ENCODE results near the gene NUCB2. TPM values are rescaled to one million over a fixed set of nuclear protein-coding genes. Genes with fewer than 3 reads are reported as not detected.

The NUCB2 gene
- total RNA-seq, 1 donor from 2014 or later = 101 TPM

DNA sequence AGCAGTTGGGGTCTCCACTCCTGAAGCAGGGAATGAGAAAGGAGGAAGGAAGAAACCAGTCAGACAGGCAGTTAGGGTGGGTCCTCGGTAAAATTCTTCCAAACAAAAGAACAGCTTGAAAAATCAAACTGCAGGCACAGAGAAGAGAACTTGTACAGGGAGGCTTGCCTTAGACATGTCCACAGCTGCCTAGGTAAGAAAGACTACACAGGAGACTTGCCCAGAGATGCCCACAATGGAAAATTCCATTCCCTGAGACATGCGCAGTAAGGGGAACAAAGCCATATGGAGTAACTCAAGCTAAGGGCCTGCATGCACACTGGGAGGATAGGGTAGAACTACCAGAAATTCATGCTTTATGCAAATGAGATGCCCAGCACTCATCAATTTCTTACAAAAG lies 102.1 kb downstream of the NUCB2 start:
- DNase-seq = no peak
- peaks cover 37% of the 10 kb centered on the region for H3K4me1 ChIP-seq
- peaks cover 15% of the 10 kb centered on the region for H3K9me3 ChIP-seq (replicated peaks)
- intact Hi-C loops (cut with micrococcal nuclease) = no loop called here
- no peak overlapping the region for H3K27ac ChIP-seq (replicated peaks)
- peaks cover 5% of the 10 kb centered on the region for H3K36me3 ChIP-seq
- H3K4me3 ChIP-seq = no peak overlapping the region
- TF ChIP-seq, protein P1, sequence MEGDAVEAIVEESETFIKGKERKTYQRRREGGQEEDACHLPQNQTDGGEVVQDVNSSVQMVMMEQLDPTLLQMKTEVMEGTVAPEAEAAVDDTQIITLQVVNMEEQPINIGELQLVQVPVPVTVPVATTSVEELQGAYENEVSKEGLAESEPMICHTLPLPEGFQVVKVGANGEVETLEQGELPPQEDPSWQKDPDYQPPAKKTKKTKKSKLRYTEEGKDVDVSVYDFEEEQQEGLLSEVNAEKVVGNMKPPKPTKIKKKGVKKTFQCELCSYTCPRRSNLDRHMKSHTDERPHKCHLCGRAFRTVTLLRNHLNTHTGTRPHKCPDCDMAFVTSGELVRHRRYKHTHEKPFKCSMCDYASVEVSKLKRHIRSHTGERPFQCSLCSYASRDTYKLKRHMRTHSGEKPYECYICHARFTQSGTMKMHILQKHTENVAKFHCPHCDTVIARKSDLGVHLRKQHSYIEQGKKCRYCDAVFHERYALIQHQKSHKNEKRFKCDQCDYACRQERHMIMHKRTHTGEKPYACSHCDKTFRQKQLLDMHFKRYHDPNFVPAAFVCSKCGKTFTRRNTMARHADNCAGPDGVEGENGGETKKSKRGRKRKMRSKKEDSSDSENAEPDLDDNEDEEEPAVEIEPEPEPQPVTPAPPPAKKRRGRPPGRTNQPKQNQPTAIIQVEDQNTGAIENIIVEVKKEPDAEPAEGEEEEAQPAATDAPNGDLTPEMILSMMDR (IDR thresholded peaks at IDR 0.05; ENCODE audit: borderline replicate concordance) = no peak
- no peaks in the 10 kb centered on the region for H3K27me3 ChIP-seq (ENCODE audit: low read depth)

DNA sequence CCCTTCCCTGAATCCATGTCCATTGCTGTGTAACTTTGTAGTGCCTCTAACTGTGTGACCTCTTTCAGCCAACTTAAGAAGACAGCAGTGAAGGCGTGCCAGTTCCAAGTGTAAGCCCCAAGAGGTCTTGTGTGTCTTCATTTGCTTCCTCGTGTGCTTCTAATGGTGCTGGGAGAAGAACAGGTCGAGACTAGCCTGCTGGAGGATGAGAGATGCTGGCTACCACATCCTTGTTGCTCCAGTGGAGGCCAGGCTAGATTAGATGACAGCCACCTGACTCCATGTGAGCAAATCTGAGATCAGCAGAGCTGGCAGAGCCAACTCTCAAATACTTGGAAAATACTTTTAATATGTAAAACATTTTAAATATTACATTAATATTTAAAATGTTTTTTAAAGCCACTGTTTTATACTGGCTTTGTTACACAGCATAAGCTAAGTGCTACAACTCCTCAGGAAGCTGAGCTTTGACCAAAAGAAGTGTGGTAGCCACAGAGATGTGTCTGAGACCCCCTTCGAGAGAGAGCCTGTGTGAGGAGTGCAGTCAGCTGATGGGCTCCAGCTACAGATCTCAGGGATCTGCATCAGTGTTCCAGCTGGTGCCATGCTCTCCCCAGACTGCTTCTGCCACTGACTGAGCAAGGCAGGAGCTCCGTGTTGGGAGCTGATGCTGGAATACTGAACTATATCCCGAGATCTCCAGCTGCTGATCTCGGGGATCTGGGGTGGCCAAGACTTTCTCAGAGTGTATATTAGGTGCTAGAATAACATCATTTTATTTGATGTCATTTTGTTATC lies 103.0 kb downstream of the NUCB2 start:
- H3K36me3 ChIP-seq = no peaks in the 10 kb centered on the region
- no peak overlapping the region for H3K4me3 ChIP-seq
- TF ChIP-seq, protein P1 (IDR thresholded peaks at IDR 0.05; ENCODE audit: borderline replicate concordance) = no peak
- intact Hi-C loops (cut with micrococcal nuclease) = loop anchor here (5.0 kb wide), 1 partner anchor 123 kb away; no protein-coding TSS in a partner anchor
- no peak overlapping the region for H3K27ac ChIP-seq (replicated peaks)
- H3K4me1 ChIP-seq = peaks cover 43% of the 10 kb centered on the region
- no peaks in the 10 kb centered on the region for H3K27me3 ChIP-seq (ENCODE audit: low read depth)
- peaks cover 7% of the 10 kb centered on the region for H3K9me3 ChIP-seq (replicated peaks)
- no peak for DNase-seq

DNA sequence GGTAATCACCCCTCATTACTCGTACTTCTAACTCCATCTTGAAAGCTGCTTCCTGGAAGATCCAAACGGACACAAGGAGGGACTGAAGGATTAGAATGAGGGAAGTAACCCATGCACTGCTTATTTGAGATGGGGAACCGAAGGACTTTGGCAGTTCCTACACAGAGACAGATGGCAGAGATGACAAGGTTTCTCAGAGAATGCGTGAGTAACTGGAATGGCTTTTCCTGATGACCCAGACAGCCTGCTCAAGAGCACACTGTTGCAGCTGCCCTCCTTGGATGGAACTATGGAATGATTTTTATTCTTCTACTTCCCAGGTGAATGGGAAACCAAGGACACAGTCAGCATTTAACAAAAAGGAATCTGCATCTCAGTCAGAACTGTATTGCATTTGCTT lies 104.6 kb downstream of the NUCB2 start:
- H3K4me3 ChIP-seq = no peak overlapping the region
- H3K36me3 ChIP-seq = no peaks in the 10 kb centered on the region
- peaks cover 12% of the 10 kb centered on the region for H3K27me3 ChIP-seq (ENCODE audit: low read depth)
- no peak overlapping the region for H3K27ac ChIP-seq (replicated peaks)
- no peak for DNase-seq
- H3K4me1 ChIP-seq = peaks cover 52% of the 10 kb centered on the region
- H3K9me3 ChIP-seq (replicated peaks) = peaks cover 7% of the 10 kb centered on the region
- TF ChIP-seq, protein P1 (IDR thresholded peaks at IDR 0.05; ENCODE audit: borderline replicate concordance) = no peak
- intact Hi-C loops (cut with micrococcal nuclease) = loop anchor here (5.0 kb wide), 1 partner anchor 121 kb away; no protein-coding TSS in a partner anchor

Other genes with a start within 250 kb of the NUCB2 start
- gene RPS13, start 199.1 kb upstream of the NUCB2 start, total RNA-seq = 741 TPM
- 30.6 TPM for gene PIK3C2A, start 68.8 kb upstream of the NUCB2 start, total RNA-seq
- gene NCR3LG1, start 75.1 kb downstream of the NUCB2 start, total RNA-seq = 0.80 TPM
- gene KCNJ11, start 111.9 kb downstream of the NUCB2 start, total RNA-seq = 17.5 TPM
- gene ABCC8, start 200.1 kb downstream of the NUCB2 start, total RNA-seq = 1.1 TPM

Data from left ventricle myocardium inferior (tissue), 1 donor.